Mucosa of stomach (tissue), 1 donor: ENCODE measurements around the gene SLC16A4.

ENCODE experiments used
- H3K27me3 ChIP-seq: one replicate; pipeline ENCODE4 v1.7.0; 2013; ENCODE audit warnings: mild to moderate bottlenecking, low read length; ENCODE audit not compliant: control insufficient read depth, insufficient read depth
- H3K36me3 ChIP-seq: one replicate; pipeline ENCODE4 v1.7.0; 2013; ENCODE audit warnings: low read length; ENCODE audit not compliant: control insufficient read depth, insufficient read depth
- H3K4me1 ChIP-seq: one replicate; pipeline ENCODE4 v1.7.0; 2013; ENCODE audit warnings: mild to moderate bottlenecking, low read length; ENCODE audit not compliant: control insufficient read depth, insufficient read depth
- H3K4me3 ChIP-seq: one replicate; pipeline ENCODE4 v1.7.0; 2013; ENCODE audit warnings: low read length
- H3K9ac ChIP-seq: one replicate; pipeline ENCODE4 v1.7.0; 2013; ENCODE audit warnings: mild to moderate bottlenecking, low read length, moderate library complexity
- H3K9me3 ChIP-seq: one replicate; pipeline ENCODE4 v1.7.0; 2013; ENCODE audit warnings: mild to moderate bottlenecking, low read length, moderate library complexity; ENCODE audit not compliant: control insufficient read depth
- donor health status: Pancreatic carcinoma.

SLC16A4 gene

DNA sequence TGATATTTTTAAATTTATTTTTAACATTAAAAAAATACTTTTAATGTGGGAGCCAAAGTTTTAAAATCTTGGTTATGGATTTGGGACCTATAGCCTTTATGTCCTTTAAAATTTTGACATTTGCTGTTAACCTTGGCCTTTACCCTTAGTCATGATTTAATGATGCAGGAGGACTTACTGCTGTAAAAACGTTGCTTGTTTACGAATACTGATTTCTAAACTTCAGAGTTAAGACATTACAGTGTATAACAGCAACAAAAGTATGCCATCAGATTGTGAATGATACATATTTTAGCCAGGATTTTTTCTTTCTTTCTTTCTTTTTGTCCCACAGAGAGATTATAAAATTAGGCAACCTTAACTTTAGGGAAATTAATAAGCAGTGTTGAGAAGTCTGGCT, 42.8 kb downstream of the SLC16A4 start:
- Histone ChIP-seq H3K4me3 (no peak overlapping the region), H3K9me3 (no peaks in the 10 kb centered on the region), H3K4me1 (peaks cover 11% of the 10 kb centered on the region), H3K9ac (no peak overlapping the region), H3K27me3 (no peaks in the 10 kb centered on the region), H3K36me3 (no peaks in the 10 kb centered on the region)

DNA sequence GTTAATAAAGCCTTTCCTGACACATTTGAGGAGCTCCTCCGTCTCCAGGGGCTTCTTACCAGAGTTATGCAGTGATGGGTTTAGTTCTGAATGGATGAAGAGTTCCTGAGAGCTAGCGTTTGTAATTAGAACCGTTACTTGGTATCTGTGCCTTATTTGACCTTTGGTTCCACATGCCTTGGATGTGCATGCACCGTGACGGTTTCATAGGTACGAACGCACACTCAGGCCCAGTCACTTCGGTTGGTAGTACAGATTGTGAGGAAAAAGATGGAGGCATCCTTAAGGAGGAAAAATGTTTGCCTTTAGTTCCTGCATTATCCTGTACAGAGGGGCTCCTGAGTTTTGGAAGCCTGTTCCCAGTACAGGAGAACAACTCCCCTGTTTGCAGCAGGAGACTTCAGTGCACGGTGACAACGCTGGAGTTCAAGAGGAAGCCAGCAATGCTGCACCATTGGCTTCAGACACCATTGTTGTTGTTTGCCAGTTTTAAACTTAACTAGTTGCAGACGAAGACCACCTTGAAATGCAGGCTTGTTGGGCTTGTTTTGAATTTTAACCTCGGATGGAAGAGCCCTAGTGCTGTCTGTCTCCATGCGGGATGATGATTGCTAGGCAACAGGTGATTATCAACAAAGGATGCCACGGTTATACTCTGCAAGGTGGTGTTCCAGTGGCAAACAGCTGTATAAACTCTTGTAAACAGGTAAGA, 43.5 kb downstream of the SLC16A4 start:
- Histone ChIP-seq H3K27me3 (no peaks in the 10 kb centered on the region), H3K36me3 (no peaks in the 10 kb centered on the region), H3K4me3 (no peak overlapping the region), H3K4me1 (peaks cover 11% of the 10 kb centered on the region), H3K9me3 (no peaks in the 10 kb centered on the region), H3K9ac (no peak overlapping the region)

DNA sequence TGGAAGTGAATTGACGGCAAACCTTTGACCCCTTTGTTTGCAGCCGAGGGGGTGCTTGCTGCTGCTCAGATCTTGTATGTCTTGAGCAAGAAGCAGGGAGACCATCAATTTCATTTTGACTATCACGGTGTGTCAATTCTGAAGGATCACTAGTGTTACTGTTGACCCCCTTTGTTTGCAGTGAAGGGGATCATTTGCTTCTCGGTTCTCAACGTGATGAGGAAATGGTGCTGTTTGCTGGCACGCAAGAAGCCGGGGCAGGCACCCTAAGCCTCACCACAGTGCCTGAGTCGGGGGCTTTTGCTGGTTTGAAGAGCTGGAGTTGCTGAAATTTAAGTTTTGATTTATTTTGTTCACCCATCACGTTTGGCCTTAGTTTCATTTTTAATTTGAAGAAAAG, 44.1 kb downstream of the SLC16A4 start:
- Histone ChIP-seq H3K9ac (no peak overlapping the region), H3K36me3 (no peaks in the 10 kb centered on the region), H3K9me3 (no peaks in the 10 kb centered on the region), H3K4me3 (no peak overlapping the region), H3K4me1 (peaks cover 17% of the 10 kb centered on the region), H3K27me3 (no peaks in the 10 kb centered on the region)

DNA sequence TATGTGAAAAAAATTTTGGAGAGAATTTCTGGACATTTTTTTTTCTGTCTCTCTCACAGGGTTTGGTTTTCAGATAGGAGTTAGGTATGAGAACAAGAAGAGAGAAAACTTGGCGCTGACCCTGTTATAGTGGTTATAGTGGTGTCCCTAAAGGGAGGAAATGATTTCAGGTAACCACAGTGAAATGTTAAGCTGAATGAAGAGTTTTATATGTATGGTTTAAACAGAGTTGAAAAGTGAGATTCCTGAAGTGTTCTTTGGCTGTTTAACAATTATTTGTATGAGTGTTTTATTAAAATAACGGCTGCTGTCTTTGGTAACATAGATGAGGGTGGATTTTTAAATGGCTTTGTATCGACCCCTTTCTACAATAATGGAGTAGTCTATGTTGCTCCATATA, 45.3 kb downstream of the SLC16A4 start:
- no peak overlapping the region for H3K4me3 ChIP-seq
- no peak overlapping the region for H3K9ac ChIP-seq
- H3K36me3 ChIP-seq: no peaks in the 10 kb centered on the region
- H3K4me1 ChIP-seq: peaks cover 29% of the 10 kb centered on the region
- H3K27me3 ChIP-seq: no peaks in the 10 kb centered on the region
- H3K9me3 ChIP-seq: no peaks in the 10 kb centered on the region

DNA sequence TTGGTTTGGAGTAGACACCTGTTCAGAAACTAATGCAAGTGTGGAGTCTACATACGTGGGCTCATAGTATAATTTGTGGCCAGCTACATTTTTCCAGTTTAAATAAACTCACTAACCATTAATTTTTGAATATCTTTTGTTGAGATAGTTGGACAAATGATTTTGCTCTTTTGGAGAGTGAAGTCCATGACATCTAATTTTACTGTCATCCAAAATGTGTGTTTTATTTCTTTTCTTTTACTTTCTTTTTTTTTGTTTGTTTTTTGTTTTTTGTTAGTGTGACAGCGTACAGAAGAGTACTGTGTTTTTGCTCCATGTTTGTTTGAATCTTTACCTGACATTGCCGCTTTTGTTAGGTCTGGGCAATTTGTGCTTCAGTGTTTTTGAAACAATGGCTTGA, 46.7 kb downstream of the SLC16A4 start:
- Histone ChIP-seq H3K9ac (no peak overlapping the region), H3K36me3 (no peaks in the 10 kb centered on the region), H3K27me3 (no peaks in the 10 kb centered on the region), H3K4me3 (no peak overlapping the region), H3K4me1 (peaks cover 34% of the 10 kb centered on the region), H3K9me3 (no peaks in the 10 kb centered on the region)

DNA sequence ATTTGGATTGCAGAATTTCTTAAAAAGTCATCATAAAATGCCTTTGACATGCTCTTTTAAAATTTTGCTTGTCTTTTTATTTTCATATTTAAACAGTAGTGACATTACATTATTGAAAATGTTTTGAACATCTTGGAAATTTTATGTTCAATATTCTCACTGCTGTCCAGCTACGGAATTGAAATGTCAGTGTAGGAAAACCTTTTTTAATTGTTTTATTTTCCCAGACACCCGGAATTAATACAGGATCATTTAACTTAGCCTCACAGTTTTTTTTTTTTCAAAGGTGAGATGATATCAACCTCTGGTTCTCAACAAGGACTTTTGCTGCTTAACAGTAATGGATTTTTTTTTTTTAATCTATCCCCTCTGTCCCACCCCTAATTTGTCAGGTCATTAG, 47.6 kb downstream of the SLC16A4 start:
- H3K9me3 ChIP-seq: no peaks in the 10 kb centered on the region
- H3K36me3 ChIP-seq: no peaks in the 10 kb centered on the region
- H3K9ac ChIP-seq: no peak overlapping the region
- no peaks in the 10 kb centered on the region for H3K27me3 ChIP-seq
- H3K4me1 ChIP-seq: peaks cover 34% of the 10 kb centered on the region
- H3K4me3 ChIP-seq: no peak overlapping the region

DNA sequence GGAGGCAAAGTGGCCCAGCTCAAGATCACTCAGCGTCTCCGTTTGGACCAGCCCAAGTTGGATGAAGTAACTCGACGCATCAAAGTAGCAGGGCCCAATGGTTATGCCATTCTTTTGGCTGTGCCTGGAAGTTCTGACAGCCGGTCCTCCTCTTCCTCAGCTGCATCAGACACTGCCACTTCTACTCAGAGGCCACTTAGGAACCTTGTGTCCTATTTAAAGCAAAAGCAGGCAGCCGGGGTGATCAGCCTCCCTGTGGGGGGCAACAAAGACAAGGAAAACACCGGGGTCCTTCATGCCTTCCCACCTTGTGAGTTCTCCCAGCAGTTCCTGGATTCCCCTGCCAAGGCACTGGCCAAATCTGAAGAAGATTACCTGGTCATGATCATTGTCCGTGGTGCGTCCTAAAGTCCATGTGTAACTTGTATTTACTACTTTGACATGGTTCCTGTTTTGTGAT, 48.9 kb downstream of the SLC16A4 start:
- Histone ChIP-seq H3K27me3 (no peaks in the 10 kb centered on the region), H3K4me1 (peaks cover 28% of the 10 kb centered on the region), H3K36me3 (no peaks in the 10 kb centered on the region), H3K9ac (no peak overlapping the region), H3K4me3 (no peak overlapping the region), H3K9me3 (no peaks in the 10 kb centered on the region)

DNA sequence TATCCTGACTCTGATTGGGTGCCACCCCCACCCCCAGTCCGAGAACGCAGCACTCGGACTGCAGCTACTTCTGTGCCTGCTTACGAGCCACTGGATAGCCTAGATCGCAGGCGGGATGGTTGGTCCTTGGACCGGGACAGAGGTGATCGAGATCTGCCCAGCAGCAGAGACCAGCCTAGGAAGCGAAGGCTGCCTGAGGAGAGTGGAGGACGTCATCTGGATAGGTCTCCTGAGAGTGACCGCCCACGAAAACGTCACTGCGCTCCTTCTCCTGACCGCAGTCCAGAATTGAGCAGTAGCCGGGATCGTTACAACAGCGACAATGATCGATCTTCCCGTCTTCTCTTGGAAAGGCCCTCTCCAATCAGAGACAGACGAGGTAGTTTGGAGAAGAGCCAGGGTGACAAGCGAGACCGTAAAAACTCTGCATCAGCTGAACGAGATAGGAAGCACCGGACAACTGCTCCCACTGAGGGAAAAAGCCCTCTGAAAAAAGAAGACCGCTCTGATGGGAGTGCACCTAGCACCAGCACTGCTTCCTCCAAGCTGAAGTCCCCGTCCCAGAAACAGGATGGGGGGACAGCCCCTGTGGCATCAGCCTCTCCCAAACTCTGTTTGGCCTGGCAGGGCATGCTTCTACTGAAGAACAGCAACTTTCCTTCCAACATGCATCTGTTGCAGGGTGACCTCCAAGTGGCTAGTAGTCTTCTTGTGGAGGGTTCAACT, 49.5 kb downstream of the SLC16A4 start:
- Histone ChIP-seq H3K9ac (no peak overlapping the region), H3K36me3 (no peaks in the 10 kb centered on the region), H3K9me3 (no peaks in the 10 kb centered on the region), H3K4me3 (no peak overlapping the region), H3K4me1 (peaks cover 30% of the 10 kb centered on the region), H3K27me3 (no peaks in the 10 kb centered on the region)

DNA sequence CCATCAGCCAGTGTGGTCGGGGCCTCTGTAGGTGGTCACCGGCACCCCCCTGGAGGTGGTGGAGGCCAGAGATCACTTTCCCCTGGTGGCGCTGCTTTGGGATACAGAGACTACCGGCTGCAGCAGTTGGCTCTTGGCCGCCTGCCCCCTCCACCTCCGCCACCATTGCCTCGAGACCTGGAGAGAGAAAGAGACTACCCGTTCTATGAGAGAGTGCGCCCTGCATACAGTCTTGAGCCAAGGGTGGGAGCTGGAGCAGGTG, 50.7 kb downstream of the SLC16A4 start:
- no peaks in the 10 kb centered on the region for H3K36me3 ChIP-seq
- no peaks in the 10 kb centered on the region for H3K9me3 ChIP-seq
- H3K4me3 ChIP-seq: peak overlapping the region; percentile 90
- H3K4me1 ChIP-seq: peaks cover 42% of the 10 kb centered on the region
- H3K27me3 ChIP-seq: no peaks in the 10 kb centered on the region
- peak overlapping the region; percentile 71 for H3K9ac ChIP-seq

DNA sequence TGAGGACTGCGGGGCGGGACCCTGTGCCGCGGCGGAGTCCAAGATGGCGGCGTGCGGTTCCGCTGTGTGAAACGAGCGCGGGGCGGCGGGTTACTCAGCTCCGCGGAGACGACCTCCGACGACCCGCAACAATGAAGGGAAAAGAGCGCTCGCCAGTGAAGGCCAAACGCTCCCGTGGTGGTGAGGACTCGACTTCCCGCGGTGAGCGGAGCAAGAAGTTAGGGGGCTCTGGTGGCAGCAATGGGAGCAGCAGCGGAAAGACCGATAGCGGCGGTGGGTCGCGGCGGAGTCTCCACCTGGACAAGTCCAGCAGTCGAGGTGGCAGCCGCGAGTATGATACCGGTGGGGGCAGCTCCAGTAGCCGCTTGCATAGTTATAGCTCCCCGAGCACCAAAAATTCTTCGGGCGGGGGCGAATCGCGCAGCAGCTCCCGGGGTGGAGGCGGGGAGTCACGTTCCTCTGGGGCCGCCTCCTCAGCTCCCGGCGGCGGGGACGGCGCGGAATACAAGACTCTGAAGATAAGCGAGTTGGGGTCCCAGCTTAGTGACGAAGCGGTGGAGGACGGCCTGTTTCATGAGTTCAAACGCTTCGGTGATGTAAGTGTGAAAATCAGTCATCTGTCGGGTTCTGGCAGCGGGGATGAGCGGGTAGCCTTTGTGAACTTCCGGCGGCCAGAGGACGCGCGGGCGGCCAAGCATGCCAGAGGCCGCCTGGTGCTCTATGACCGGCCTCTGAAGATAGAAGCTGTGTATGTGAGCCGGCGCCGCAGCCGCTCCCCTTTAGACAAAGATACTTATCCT, 51.2 kb downstream of the SLC16A4 start:
- H3K4me1 ChIP-seq: peaks cover 45% of the 10 kb centered on the region
- no peaks in the 10 kb centered on the region for H3K9me3 ChIP-seq
- no peaks in the 10 kb centered on the region for H3K36me3 ChIP-seq
- H3K27me3 ChIP-seq: no peaks in the 10 kb centered on the region
- peak overlapping the region; percentile 71 for H3K9ac ChIP-seq
- peak overlapping the region; percentile 90 for H3K4me3 ChIP-seq

DNA sequence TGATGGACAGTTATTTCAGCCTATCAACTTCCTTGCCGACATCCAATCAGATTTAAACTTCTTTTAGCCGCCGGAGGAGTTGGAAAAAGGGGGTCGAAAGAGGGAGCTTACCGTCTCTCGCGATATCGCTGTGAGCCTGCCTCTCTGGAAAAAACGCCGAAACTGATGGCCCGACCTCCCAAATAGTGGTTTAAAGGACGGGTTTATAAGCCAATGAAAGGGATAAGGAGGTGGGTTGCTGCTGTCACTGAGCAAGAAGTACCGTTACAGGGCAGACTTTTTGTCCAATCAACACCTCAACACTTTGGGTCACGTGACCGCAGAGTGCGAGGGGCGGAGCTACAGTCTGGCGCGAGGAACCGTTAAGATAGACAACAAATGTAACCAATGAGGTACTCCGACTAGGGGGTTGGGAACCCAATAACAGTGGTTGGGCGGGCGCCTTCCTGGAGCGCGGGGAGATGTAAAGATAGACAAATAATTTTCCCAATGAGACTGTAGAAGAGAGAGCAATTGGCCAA, 51.9 kb downstream of the SLC16A4 start, which contains the start of gene RBM15:
Gene RBM15, plus strand, starts transcription at position 492 of the 521 bp plus-strand sequence. Its CDS starts 29 bp downstream, at position 521.
- H3K9me3 ChIP-seq: no peaks in the 10 kb centered on the region
- H3K4me1 ChIP-seq: peaks cover 45% of the 10 kb centered on the region
- peak within 1 kb of the TSS; percentile 90 for H3K4me3 ChIP-seq
- no peaks in the 10 kb centered on the region for H3K36me3 ChIP-seq
- peak within 1 kb of the TSS; percentile 98 for H3K9ac ChIP-seq
- no peaks in the 10 kb centered on the region for H3K27me3 ChIP-seq
